Endodermal cell (in vitro differentiated cells): ENCODE results near the gene VPS13D. TPM values are rescaled to one million over a fixed set of nuclear protein-coding genes. Genes with fewer than 3 reads are reported as not detected.

Experiments
- DNase-seq: peaks from one replicate; pipeline ENCODE4 v3.0.0-alpha.2; 2017
- H3K27ac ChIP-seq: 2 replicates; pipeline ENCODE4 v1.5.1; 2013; ENCODE audit warnings: mild to moderate bottlenecking, low read depth, low read length, moderate library complexity
- H3K27me3 ChIP-seq: 2 replicates; pipeline ENCODE4 v1.6.1; 2013; ENCODE audit warnings: mild to moderate bottlenecking, low read length, moderate library complexity; ENCODE audit not compliant: insufficient read depth, control insufficient read depth, poor library complexity, severe bottlenecking
- H3K36me3 ChIP-seq: 2 replicates; pipeline ENCODE4 v1.7.0; 2013; ENCODE audit warnings: mild to moderate bottlenecking, low read length, moderate library complexity; ENCODE audit not compliant: control insufficient read depth, insufficient read depth
- H3K4me1 ChIP-seq: one replicate; pipeline ENCODE4 v1.7.0; 2013; ENCODE audit warnings: low read length; ENCODE audit not compliant: control insufficient read depth, insufficient read depth
- H3K4me3 ChIP-seq: 2 replicates; pipeline ENCODE4 v1.5.1; 2013; ENCODE audit warnings: mild to moderate bottlenecking, low read length, moderate library complexity
- H3K9ac ChIP-seq: 2 replicates; pipeline ENCODE4 v1.6.1; 2013; ENCODE audit warnings: mild to moderate bottlenecking, low read length, moderate library complexity; ENCODE audit not compliant: poor library complexity, severe bottlenecking; ENCODE audit errors: extremely low read depth
- H3K9me3 ChIP-seq: 2 replicates; pipeline ENCODE4 v1.6.1; 2013; ENCODE audit warnings: mild to moderate bottlenecking, low read length, moderate library complexity; ENCODE audit not compliant: control insufficient read depth
- H3K27ac Mint-ChIP-seq: 2 replicates; pipeline ENCODE4 v1.8.0; 2020; ENCODE audit warnings: mixed read lengths
- H3K27me3 Mint-ChIP-seq: 2 replicates; pipeline ENCODE4 v1.8.0; 2021; ENCODE audit warnings: mild to moderate bottlenecking, mixed read lengths; ENCODE audit not compliant: insufficient read depth
- H3K36me3 Mint-ChIP-seq: 2 replicates; pipeline ENCODE4 v1.8.0; 2020; ENCODE audit warnings: low read depth, mixed read lengths
- H3K4me1 Mint-ChIP-seq: 2 replicates; pipeline ENCODE4 v1.8.0; 2020; ENCODE audit warnings: mixed read lengths
- H3K4me3 Mint-ChIP-seq: 2 replicates; pipeline ENCODE4 v1.8.0; 2020; ENCODE audit warnings: mild to moderate bottlenecking, moderate library complexity, mixed read lengths
- H3K9me3 Mint-ChIP-seq: 2 replicates; pipeline ENCODE4 v1.8.0; 2020; ENCODE audit warnings: mild to moderate bottlenecking, mixed read lengths
- WGBS, 2 experiments: methylation state at CpG; one replicate each; pipeline versions ENCODE4 v1.1.5 to v1.1.7; 2013; ENCODE audit warnings: missing lambda C conversion rate in 2 of 2, mixed read lengths in 1 of 2; ENCODE audit not compliant: insufficient coverage in 1 of 2, insufficient read length in 1 of 2; 5-methylcytosine and 5-hydroxymethylcytosine counted together
- total RNA-seq, 2 donors: library from RNA; stranded (reverse); fragmentation: NEBNext Ultra II Directional in 1 of 2; extraction: Animal tissue kit (Norgen Biotek cat#: 25700) in 1 of 2; gene quantifications; 2 replicates in 1 of 2; 3 replicates in 1 of 2; pipeline ENCODE4 v1.2.1, GENCODE V29; 2021
- TF ChIP-seq, protein P1 (sequence below): fragments of 200-600 bp; sonication (generic); conservative IDR thresholded peaks from 2 replicates; pipeline ENCODE4 v1.5.0; 2021; ENCODE audit warnings: antibody characterized with exemption, mild to moderate bottlenecking

The VPS13D gene
- total RNA-seq, 2 donors from 2014 or later, result 32.5 to 36.7 TPM

DNA sequence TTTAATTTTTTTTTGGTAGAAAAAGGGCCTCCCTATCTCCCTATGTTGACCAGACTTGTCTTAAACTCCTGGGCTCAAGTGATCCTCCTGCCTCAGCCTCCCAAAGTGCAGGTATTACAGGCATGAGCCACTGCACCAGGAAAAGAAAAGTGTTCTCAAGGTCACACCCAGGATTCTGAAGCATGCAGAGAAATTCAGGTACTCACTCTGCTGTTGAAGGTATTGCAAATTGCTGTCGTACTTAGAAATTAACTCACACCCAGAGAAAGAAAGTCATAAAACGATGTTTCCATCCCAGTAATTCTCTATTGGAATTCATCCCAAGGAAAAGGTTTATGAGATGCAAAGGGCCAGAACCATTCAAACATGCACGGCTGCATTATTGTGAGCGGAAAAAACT, 314.5 kb downstream of the VPS13D start:
- peaks cover 12% of the 10 kb centered on the region for H3K27me3 Mint-ChIP-seq
- H3K4me1 Mint-ChIP-seq, result no peaks in the 10 kb centered on the region
- no peaks in the 10 kb centered on the region for H3K27me3 ChIP-seq
- H3K36me3 Mint-ChIP-seq, result no peaks in the 10 kb centered on the region
- H3K4me1 ChIP-seq, result no peaks in the 10 kb centered on the region
- DNase-seq, result no peak
- 81 to 91% methylated on average over 2 to 4 of the region's 4 CpGs for WGBS, 2 experiments
- TF ChIP-seq, protein P1, sequence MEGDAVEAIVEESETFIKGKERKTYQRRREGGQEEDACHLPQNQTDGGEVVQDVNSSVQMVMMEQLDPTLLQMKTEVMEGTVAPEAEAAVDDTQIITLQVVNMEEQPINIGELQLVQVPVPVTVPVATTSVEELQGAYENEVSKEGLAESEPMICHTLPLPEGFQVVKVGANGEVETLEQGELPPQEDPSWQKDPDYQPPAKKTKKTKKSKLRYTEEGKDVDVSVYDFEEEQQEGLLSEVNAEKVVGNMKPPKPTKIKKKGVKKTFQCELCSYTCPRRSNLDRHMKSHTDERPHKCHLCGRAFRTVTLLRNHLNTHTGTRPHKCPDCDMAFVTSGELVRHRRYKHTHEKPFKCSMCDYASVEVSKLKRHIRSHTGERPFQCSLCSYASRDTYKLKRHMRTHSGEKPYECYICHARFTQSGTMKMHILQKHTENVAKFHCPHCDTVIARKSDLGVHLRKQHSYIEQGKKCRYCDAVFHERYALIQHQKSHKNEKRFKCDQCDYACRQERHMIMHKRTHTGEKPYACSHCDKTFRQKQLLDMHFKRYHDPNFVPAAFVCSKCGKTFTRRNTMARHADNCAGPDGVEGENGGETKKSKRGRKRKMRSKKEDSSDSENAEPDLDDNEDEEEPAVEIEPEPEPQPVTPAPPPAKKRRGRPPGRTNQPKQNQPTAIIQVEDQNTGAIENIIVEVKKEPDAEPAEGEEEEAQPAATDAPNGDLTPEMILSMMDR, result no peak
- H3K9me3 Mint-ChIP-seq, result no peaks in the 10 kb centered on the region
- H3K27ac ChIP-seq, result no peak overlapping the region
- no peaks in the 10 kb centered on the region for H3K36me3 ChIP-seq
- H3K9ac ChIP-seq, result no peak overlapping the region
- no peak overlapping the region for H3K4me3 ChIP-seq
- no peaks in the 10 kb centered on the region for H3K9me3 ChIP-seq
- no peak overlapping the region for H3K27ac Mint-ChIP-seq
- H3K4me3 Mint-ChIP-seq, result no peak overlapping the region

DNA sequence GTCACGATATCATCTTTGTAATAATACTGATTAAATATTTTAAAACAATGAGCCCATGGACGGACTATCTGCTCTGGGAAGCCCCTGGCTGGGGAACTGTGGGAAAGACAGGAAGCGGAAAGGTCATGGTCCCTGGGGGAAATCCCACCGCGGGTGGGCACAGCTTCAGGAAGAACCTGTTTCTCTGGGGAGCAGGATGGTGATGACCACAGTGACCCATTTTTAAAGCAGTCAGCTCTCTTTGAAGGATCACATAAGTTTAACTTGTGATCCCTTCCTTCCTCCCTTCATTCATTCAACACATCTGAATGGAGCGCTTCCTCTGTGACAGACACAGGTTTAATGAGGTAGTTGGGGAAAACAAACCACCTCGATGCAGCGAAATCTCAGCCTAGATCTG, 315.2 kb downstream of the VPS13D start:
- Histone ChIP-seq H3K36me3 (no peaks in the 10 kb centered on the region), H3K4me3 (no peak overlapping the region), H3K9ac (no peak overlapping the region), H3K27me3 (no peaks in the 10 kb centered on the region), H3K27ac (no peak overlapping the region), H3K9me3 (no peaks in the 10 kb centered on the region), H3K4me1 (no peaks in the 10 kb centered on the region)
- Mint-ChIP-seq H3K9me3 (no peaks in the 10 kb centered on the region), H3K4me3 (no peak overlapping the region), H3K27ac (no peak overlapping the region), H3K36me3 (no peaks in the 10 kb centered on the region), H3K4me1 (no peaks in the 10 kb centered on the region), H3K27me3 (peaks cover 12% of the 10 kb centered on the region)
- DNase-seq, result no peak
- 69 to 77% methylated on average over 5 to 7 of the region's 8 CpGs for WGBS, 2 experiments
- TF ChIP-seq, protein P1, result no peak

DNA sequence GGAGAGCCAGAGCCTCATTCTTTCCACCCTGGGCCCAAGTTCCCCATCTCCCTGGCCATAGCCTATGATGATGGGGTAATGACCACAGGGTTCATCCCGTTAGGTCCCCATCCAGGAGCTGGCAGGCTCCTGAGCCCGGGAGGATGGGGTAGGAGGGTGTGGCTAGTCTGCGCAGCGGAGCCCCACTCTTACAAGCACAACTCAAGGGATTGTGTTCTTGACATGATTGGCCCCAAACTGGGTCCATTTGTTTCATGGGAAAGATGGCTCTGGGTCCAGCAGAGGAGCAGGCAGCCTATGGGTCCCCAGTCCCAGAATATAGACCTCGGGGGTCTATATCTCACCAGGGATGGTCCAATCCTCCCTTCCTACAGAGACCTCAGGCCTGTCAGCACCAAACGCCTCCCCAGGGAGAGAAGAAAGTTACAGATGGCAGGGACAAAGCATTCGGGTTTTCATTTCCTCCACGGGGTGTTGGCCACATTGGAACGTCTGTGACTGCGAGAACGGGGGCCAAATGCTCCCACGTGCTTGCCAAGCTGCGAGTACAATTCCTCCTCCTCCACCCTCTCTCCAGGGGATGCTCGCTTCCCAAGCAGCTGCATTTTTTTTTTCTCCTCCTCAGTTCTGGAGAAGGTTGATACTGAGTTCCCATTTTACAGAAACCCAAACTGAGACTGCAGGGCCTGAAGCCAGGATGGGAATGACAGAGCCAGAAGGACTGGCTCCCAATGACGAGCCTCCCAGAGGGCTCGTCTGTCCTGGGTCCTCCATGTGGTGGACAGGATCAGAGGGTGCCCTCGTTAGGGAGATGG, 317.1 kb downstream of the VPS13D start:
- Histone ChIP-seq H3K36me3 (no peaks in the 10 kb centered on the region), H3K9ac (no peak overlapping the region), H3K4me1 (no peaks in the 10 kb centered on the region), H3K27me3 (no peaks in the 10 kb centered on the region), H3K4me3 (no peak overlapping the region), H3K9me3 (no peaks in the 10 kb centered on the region), H3K27ac (no peak overlapping the region)
- TF ChIP-seq, protein P1, result no peak
- Mint-ChIP-seq H3K4me3 (no peak overlapping the region), H3K27ac (no peak overlapping the region), H3K9me3 (no peaks in the 10 kb centered on the region), H3K36me3 (no peaks in the 10 kb centered on the region), H3K4me1 (no peaks in the 10 kb centered on the region), H3K27me3 (peaks cover 6% of the 10 kb centered on the region)
- 88 to 92% methylated on average over 16 to 17 of the region's 17 CpGs for WGBS, 2 experiments
- DNase-seq, result no peak
